Measurements from ENCODE around the gene EEF1G. TPM values are rescaled to one million over a fixed set of nuclear protein-coding genes. Genes with fewer than 3 reads are reported as not detected.
A peak's percentile ranks its signal among the peaks of the same experiment; 100 is the strongest.

The EEF1G gene
- total and polyA plus RNA-seq, 2 of the 13 experiments (the other 11 are each of a cell fraction or from before 2014, with no cell fraction given): 1,787 to 2,144 TPM

DNA sequence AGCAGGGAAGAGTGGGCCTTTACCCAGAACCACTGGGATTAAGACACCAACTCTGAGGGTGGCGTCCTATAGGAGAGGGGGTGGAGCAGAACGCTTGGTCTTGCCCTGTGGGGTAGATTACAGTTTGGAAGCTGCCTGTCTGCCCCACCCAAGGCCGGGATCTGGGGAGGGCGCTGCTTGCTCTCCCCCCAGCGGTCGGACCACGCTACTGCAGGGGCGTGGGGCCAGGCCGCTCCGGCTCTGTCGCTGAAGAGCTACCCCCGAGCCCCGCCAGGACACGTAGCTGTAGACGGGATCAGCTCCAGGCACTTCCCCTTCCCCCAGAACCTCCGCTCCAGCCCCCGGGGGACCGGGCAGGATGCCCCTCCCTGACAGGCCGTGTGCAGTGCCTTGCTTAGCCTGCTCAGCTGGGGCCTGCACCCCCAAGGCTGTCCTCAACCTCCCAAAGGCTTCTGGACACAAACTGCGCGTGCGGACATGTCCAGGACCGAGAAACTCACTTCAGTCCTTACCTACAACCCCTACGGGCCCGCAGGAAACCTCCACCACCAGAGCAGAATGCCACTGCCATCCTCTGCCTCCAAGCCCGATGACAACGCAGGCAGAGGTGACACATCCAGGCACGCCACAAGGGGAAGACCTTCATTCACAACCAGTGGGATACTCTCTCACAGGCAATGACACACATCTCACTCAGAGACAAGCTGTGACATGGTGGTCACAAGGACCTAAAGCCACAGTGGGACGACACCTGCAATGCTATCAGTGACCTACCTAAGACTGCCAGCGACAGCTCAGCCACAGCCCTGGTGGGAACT, 30.7 kb downstream of the EEF1G start (continued):
- TF ChIP-seq, protein P1, sequence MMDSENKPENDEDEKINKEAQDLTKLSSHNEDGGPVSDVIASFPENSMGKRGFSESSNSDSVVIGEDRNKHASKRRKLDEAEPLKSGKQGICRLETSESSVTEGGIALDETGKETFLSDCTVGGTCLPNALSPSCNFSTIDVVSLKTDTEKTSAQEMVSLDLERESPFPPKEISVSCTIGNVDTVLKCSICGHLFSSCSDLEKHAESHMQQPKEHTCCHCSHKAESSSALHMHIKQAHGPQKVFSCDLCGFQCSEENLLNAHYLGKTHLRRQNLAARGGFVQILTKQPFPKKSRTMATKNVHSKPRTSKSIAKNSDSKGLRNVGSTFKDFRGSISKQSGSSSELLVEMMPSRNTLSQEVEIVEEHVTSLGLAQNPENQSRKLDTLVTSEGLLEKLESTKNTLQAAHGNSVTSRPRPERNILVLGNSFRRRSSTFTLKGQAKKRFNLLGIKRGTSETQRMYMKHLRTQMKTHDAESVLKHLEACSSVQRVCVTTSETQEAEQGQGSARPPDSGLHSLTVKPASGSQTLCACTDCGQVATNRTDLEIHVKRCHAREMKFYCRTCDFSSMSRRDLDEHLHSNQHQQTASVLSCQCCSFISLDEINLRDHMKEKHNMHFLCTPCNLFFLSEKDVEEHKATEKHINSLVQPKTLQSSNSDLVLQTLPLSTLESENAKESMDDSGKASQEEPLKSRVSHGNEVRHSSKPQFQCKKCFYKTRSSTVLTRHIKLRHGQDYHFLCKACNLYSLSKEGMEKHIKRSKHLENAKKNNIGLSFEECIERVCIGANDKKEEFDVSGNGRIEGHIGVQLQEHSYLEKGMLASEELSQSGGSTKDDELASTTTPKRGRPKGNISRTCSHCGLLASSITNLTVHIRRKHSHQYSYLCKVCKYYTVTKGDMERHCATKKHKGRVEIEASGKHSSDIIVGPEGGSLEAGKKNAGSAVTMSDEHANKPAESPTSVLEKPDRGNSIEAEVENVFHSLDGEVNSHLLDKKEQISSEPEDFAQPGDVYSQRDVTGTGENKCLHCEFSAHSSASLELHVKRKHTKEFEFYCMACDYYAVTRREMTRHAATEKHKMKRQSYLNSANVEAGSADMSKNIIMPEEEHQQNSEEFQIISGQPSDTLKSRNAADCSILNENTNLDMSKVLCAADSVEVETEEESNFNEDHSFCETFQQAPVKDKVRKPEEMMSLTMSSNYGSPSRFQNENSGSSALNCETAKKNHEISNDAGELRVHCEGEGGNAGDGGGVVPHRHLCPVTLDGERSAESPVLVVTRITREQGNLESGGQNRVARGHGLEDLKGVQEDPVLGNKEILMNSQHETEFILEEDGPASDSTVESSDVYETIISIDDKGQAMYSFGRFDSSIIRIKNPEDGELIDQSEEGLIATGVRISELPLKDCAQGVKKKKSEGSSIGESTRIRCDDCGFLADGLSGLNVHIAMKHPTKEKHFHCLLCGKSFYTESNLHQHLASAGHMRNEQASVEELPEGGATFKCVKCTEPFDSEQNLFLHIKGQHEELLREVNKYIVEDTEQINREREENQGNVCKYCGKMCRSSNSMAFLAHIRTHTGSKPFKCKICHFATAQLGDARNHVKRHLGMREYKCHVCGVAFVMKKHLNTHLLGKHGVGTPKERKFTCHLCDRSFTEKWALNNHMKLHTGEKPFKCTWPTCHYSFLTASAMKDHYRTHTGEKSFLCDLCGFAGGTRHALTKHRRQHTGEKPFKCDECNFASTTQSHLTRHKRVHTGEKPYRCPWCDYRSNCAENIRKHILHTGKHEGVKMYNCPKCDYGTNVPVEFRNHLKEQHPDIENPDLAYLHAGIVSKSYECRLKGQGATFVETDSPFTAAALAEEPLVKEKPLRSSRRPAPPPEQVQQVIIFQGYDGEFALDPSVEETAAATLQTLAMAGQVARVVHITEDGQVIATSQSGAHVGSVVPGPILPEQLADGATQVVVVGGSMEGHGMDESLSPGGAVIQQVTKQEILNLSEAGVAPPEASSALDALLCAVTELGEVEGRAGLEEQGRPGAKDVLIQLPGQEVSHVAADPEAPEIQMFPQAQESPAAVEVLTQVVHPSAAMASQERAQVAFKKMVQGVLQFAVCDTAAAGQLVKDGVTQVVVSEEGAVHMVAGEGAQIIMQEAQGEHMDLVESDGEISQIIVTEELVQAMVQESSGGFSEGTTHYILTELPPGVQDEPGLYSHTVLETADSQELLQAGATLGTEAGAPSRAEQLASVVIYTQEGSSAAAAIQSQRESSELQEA (CRISPR knock-in tag; IDR thresholded peaks at IDR 0.05; ENCODE audit: not compliant biosample characterization): peak; percentile 61
- TF ChIP-seq CBFB (CRISPR knock-in tag; IDR thresholded peaks at IDR 0.05): no peak
- TF ChIP-seq BORCS8-MEF2B (CRISPR knock-in tag; IDR thresholded peaks at IDR 0.05): 0 out of 2 replicates have a peak, but pooled peaks have one; percentile 53
- TF ChIP-seq RXRB (CRISPR knock-in tag; IDR thresholded peaks at IDR 0.05; ENCODE audit: borderline replicate concordance): peak; percentile 34; the same call in 1 of the 2 replicates
- 0 out of 2 replicates have a peak, but pooled peaks have one; percentile 36 for TF ChIP-seq ZC3H4 (CRISPR knock-in tag; IDR thresholded peaks at IDR 0.05; ENCODE audit: borderline replicate concordance)
- no peak for TF ChIP-seq CREM (IDR thresholded peaks at IDR 0.05)
- no peak for TF ChIP-seq CREM (CRISPR knock-in tag; IDR thresholded peaks at IDR 0.05)
- peak; percentile 66 for TF ChIP-seq SAP130 (CRISPR knock-in tag; IDR thresholded peaks at IDR 0.05; ENCODE audit: low read depth)
- no peak for TF ChIP-seq SP4 (CRISPR knock-in tag; IDR thresholded peaks at IDR 0.05)
- TF ChIP-seq CBX2 (IDR thresholded peaks at IDR 0.05; ENCODE audit: low read depth, low read length): no peak
- no peak for TF ChIP-seq CBX2 (CRISPR knock-in tag; IDR thresholded peaks at IDR 0.05; ENCODE audit: low read depth)
- peak; percentile 47 for TF ChIP-seq SMC3 (IDR thresholded peaks at IDR 0.05; ENCODE audit: low read length)
- 0 out of 2 replicates have a peak, but pooled peaks have one; percentile 41 for TF ChIP-seq ZSCAN5A (CRISPR knock-in tag; IDR thresholded peaks at IDR 0.05; ENCODE audit: borderline replicate concordance)
- peak; percentile 15; the same call in 1 of the 2 replicates for TF ChIP-seq GATAD2A (CRISPR knock-in tag; IDR thresholded peaks at IDR 0.05)
- 0 out of 2 replicates have a peak, but pooled peaks have one; percentile 15 for TF ChIP-seq ISL2 (CRISPR knock-in tag; IDR thresholded peaks at IDR 0.05)
- 0 out of 2 replicates have a peak, but pooled peaks have one; percentile 51 for TF ChIP-seq ATF2 (CRISPR knock-in tag; IDR thresholded peaks at IDR 0.05)

All from HepG2 (cell line).